SW480 (cell line): ENCODE results near the gene LPXN.
"Not testable (repeated sequence)": the region's sequence is repeated elsewhere in the genome, so short reads cannot be mapped to it uniquely, and the experiment has no call there.

Experiments
- DNase-seq: peaks from one replicate; pipeline ENCODE4 v3.0.0-alpha.2; 2016; ENCODE audit warnings: low spot score

LPXN gene

GRCh38 chr11:58579192-58580129, 3.8 kb upstream of the LPXN start:
- DNase-seq = peak; percentile 93

- DNase-seq = peak; percentile 98
These were observed 3.1 kb upstream of the LPXN start, which contains the start of gene ZFP91 for GRCh38 chr11:58578635-58579191. Gene ZFP91, plus strand, starts transcription at chr11:58579063. Its CDS starts 219 bp downstream, at chr11:58579282.

- DNase-seq = peak; percentile 100
These were observed 2.5 kb upstream of the LPXN start for GRCh38 chr11:58578136-58578634.

- DNase-seq = peak; percentile 94
These were observed 2.0 kb upstream of the LPXN start for GRCh38 chr11:58577555-58578135.

- peak; percentile 63 for DNase-seq
These were observed 1.3 kb upstream of the LPXN start for GRCh38 chr11:58576887-58577471.

- DNase-seq = no peak
These were observed 775 bp downstream of the LPXN start for GRCh38 chr11:58574881-58575280.

- peak; percentile 27 for DNase-seq
These were observed 2.1 kb downstream of the LPXN start for GRCh38 chr11:58573451-58574104.

- not testable (repeated sequence) for DNase-seq
These were observed 2.8 kb downstream of the LPXN start for GRCh38 chr11:58572906-58573305.

- DNase-seq = peak; percentile 49
These were observed 7.7 kb downstream of the LPXN start for GRCh38 chr11:58567889-58568512.

GRCh38 chr11:58564231-58564630, 11.4 kb downstream of the LPXN start:
- no peak for DNase-seq

- DNase-seq = peak; percentile 85
These were observed 13.3 kb downstream of the LPXN start for GRCh38 chr11:58562375-58562800.

- DNase-seq = peak; percentile 22
These were observed 14.1 kb downstream of the LPXN start for GRCh38 chr11:58561394-58562098.

- DNase-seq = no peak
These were observed 14.8 kb downstream of the LPXN start for GRCh38 chr11:58560842-58561241.

- DNase-seq = no peak
These were observed 26.0 kb downstream of the LPXN start for GRCh38 chr11:58549644-58550043.

- no peak for DNase-seq
These were observed 28.8 kb downstream of the LPXN start for GRCh38 chr11:58546841-58547240.

GRCh38 chr11:58531865-58532341, 43.8 kb downstream of the LPXN start:
- no peak for DNase-seq

GRCh38 chr11:58530236-58530635, 45.4 kb downstream of the LPXN start:
- DNase-seq = no peak

GRCh38 chr11:58527429-58527828, 48.2 kb downstream of the LPXN start:
- no peak for DNase-seq

- no peak for DNase-seq
These were observed 48.9 kb downstream of the LPXN start for GRCh38 chr11:58526721-58527120.

GRCh38 chr11:58525037-58525614, 50.5 kb downstream of the LPXN start:
- DNase-seq = no peak
